WTC11 (cell line): ENCODE results near the gene PTPN1. TPM values are rescaled to one million over a fixed set of nuclear protein-coding genes. Genes with fewer than 3 reads are reported as not detected.

ENCODE experiments used
- ATAC-seq: fragments of 200-7000 bp; cut with Tn5 transposase; 2 replicates; pipeline ENCODE4 v1.10.0; 2021; ENCODE audit warnings: mild to moderate bottlenecking, moderate library complexity
- CTCF ChIA-PET: fragments of 300-600 bp; sonication (Branson Sonifier 250); formaldehyde crosslinking; loops from one replicate; lab custom pipeline; 2021; ENCODE audit warnings: antibody characterized with exemption; lab: Charles Lee
- POLR2A ChIA-PET: fragments of 350-600 bp; sonication (Branson Sonifier 250); formaldehyde crosslinking; loops from one replicate; lab custom pipeline; 2021; ENCODE audit warnings: antibody characterized with exemption; lab: Charles Lee
- DNase-seq: peaks from one replicate; pipeline ENCODE4 v3.0.0; 2021; ENCODE audit warnings: low spot score
- H3K27ac Mint-ChIP-seq: 2 replicates; pipeline ENCODE4 v1.8.0; 2021; ENCODE audit warnings: mixed read lengths
- H3K27me3 Mint-ChIP-seq: 2 replicates; pipeline ENCODE4 v1.8.0; 2021; ENCODE audit warnings: low read depth, mild to moderate bottlenecking, moderate library complexity, mixed read lengths
- H3K36me3 Mint-ChIP-seq: 2 replicates; pipeline ENCODE4 v1.8.0; 2021; ENCODE audit warnings: mixed read lengths
- H3K4me1 Mint-ChIP-seq: 2 replicates; pipeline ENCODE4 v1.8.0; 2022; ENCODE audit warnings: mixed read lengths
- H3K4me3 Mint-ChIP-seq: 2 replicates; pipeline ENCODE4 v1.8.0; 2021; ENCODE audit warnings: mild to moderate bottlenecking, moderate library complexity, mixed read lengths
- H3K9me3 Mint-ChIP-seq: 2 replicates; pipeline ENCODE4 v1.8.0; 2021; ENCODE audit warnings: mixed read lengths
- AFF4 ChIP-seq: sonication (generic); formaldehyde crosslinking; IDR thresholded peaks from 2 replicates; pipeline ENCODE4 v1.8.1; 2023; ENCODE audit warnings: mild to moderate bottlenecking, missing genetic modification reagents, borderline replicate concordance
- ARID4B ChIP-seq: sonication (generic); formaldehyde crosslinking; IDR thresholded peaks from 2 replicates; pipeline ENCODE4 v1.8.0; 2023; ENCODE audit warnings: missing genetic modification reagents, mild to moderate bottlenecking, borderline replicate concordance
- ATF1 ChIP-seq: sonication (generic); formaldehyde crosslinking; IDR thresholded peaks from 2 replicates; pipeline ENCODE4 v1.8.1; 2023; ENCODE audit warnings: mild to moderate bottlenecking, moderate library complexity, missing genetic modification reagents
- ATF2 ChIP-seq: sonication (generic); formaldehyde crosslinking; IDR thresholded peaks from 2 replicates; pipeline ENCODE4 v1.8.1; 2022; ENCODE audit warnings: low read depth, missing genetic modification reagents, borderline replicate concordance
- ATF3 ChIP-seq: sonication (generic); formaldehyde crosslinking; conservative IDR thresholded peaks from 2 replicates; pipeline ENCODE4 v1.8.1; 2022; ENCODE audit warnings: mild to moderate bottlenecking, missing genetic modification reagents
- CDX4 ChIP-seq: fragments of 250-450 bp; sonication (Bioruptor Pico); IDR thresholded peaks from 2 replicates; pipeline ENCODE4 v1.9.0; 2021; ENCODE audit warnings: moderate library complexity, mild to moderate bottlenecking, inconsistent platforms, borderline replicate concordance
- EMX1 ChIP-seq: fragments of 250-450 bp; sonication (Bioruptor Pico); IDR thresholded peaks from 2 replicates; pipeline ENCODE4 v1.8.0; 2021; ENCODE audit warnings: mild to moderate bottlenecking
- ESRRA ChIP-seq: sonication (generic); formaldehyde crosslinking; IDR thresholded peaks from 2 replicates; pipeline ENCODE4 v1.8.1; 2022; ENCODE audit warnings: mild to moderate bottlenecking, missing genetic modification reagents, borderline replicate concordance
- ETV6 ChIP-seq: sonication (generic); formaldehyde crosslinking; IDR thresholded peaks from 2 replicates; pipeline ENCODE4 v1.8.1; 2022; ENCODE audit warnings: mild to moderate bottlenecking, missing genetic modification reagents
- GRHL2 ChIP-seq: fragments of 250-450 bp; sonication (Bioruptor Pico); IDR thresholded peaks from 2 replicates; pipeline ENCODE4 v1.8.0; 2022; ENCODE audit warnings: mild to moderate bottlenecking, moderate library complexity; ENCODE audit not compliant: insufficient replicate concordance, severe bottlenecking
- JUN ChIP-seq: sonication (generic); formaldehyde crosslinking; IDR thresholded peaks from 2 replicates; pipeline ENCODE4 v1.8.0; 2023; ENCODE audit warnings: mild to moderate bottlenecking, missing genetic modification reagents
- RELA ChIP-seq: sonication (generic); formaldehyde crosslinking; IDR thresholded peaks from 2 replicates; pipeline ENCODE4 v1.8.1; 2022; ENCODE audit warnings: missing genetic modification reagents, mild to moderate bottlenecking, borderline replicate concordance
- RORB ChIP-seq: fragments of 250-450 bp; sonication (Bioruptor Pico); IDR thresholded peaks from 2 replicates; pipeline ENCODE4 v1.9.0; 2021; ENCODE audit warnings: mild to moderate bottlenecking
- SMAD4 ChIP-seq: sonication (generic); formaldehyde crosslinking; IDR thresholded peaks from 2 replicates; pipeline ENCODE4 v1.8.0; 2022; ENCODE audit warnings: mild to moderate bottlenecking, missing genetic modification reagents
- TEAD4 ChIP-seq: sonication (generic); formaldehyde crosslinking; IDR thresholded peaks from 2 replicates; pipeline ENCODE4 v1.8.0; 2022; ENCODE audit warnings: mild to moderate bottlenecking, missing genetic modification reagents
- ZBTB21 ChIP-seq: sonication (generic); formaldehyde crosslinking; IDR thresholded peaks from 2 replicates; pipeline ENCODE4 v1.8.1; 2023; ENCODE audit warnings: mild to moderate bottlenecking, missing genetic modification reagents, borderline replicate concordance
- ZNF121 ChIP-seq: sonication (generic); formaldehyde crosslinking; IDR thresholded peaks from 2 replicates; pipeline ENCODE4 v1.8.0; 2023; ENCODE audit warnings: missing genetic modification reagents
- ZNF138 ChIP-seq: sonication (generic); formaldehyde crosslinking; conservative IDR thresholded peaks from 2 replicates; pipeline ENCODE4 v1.8.1; 2022; ENCODE audit warnings: mild to moderate bottlenecking, moderate library complexity, missing genetic modification reagents
- ZNF671 ChIP-seq: fragments of 250-450 bp; sonication (Bioruptor Pico); IDR thresholded peaks from 2 replicates; pipeline ENCODE4 v1.8.0; 2021; ENCODE audit warnings: mild to moderate bottlenecking
- total RNA-seq: library from RNA; stranded (reverse); gene quantifications from 3 replicates; pipeline ENCODE4 v1.2.3, GENCODE V29; 2021

The PTPN1 gene
- total RNA-seq, 1 experiment from 2014 or later = 29.4 TPM

GRCh38 chr20:50590348-50590664 is 80.1 kb downstream of the PTPN1 start (continued):
- no peak for TF ChIP-seq ARID4B (CRISPR knock-in tag)
- TF ChIP-seq ZBTB21 (CRISPR knock-in tag) = no peak
- TF ChIP-seq JUN (CRISPR knock-in tag) = no peak
- TF ChIP-seq CDX4 (CRISPR knock-in tag) = no peak
- TF ChIP-seq SMAD4 = no peak

- ChIA-PET CTCF (interaction anchor here (1.2 kb wide), 2 partner anchors 13 to 204 kb away, joined by 3 read pairs; partner anchors contain the start of gene BCAS4), POLR2A (no interaction called here)
- no peaks in the 10 kb centered on the region for H3K9me3 Mint-ChIP-seq
- H3K4me3 Mint-ChIP-seq = no peak overlapping the region
- no peak for DNase-seq
- no peaks in the 10 kb centered on the region for H3K27me3 Mint-ChIP-seq
- no peak for TF ChIP-seq ZNF121 (CRISPR knock-in tag)
- no peak for TF ChIP-seq ATF1 (CRISPR knock-in tag)
- TF ChIP-seq ETV6 (CRISPR knock-in tag) = no peak
- no peak for TF ChIP-seq ESRRA (CRISPR knock-in tag)
- no peak for TF ChIP-seq EMX1 (CRISPR knock-in tag)
- no peak for TF ChIP-seq ATF2
- no peak for TF ChIP-seq RELA (CRISPR knock-in tag)
- no peak for TF ChIP-seq JUN (CRISPR knock-in tag)
- TF ChIP-seq TEAD4 = no peak
- TF ChIP-seq ATF3 (CRISPR knock-in tag) = no peak
- no peak for TF ChIP-seq ZNF671 (CRISPR knock-in tag)
- no peak for TF ChIP-seq RORB (CRISPR knock-in tag)
- TF ChIP-seq AFF4 (CRISPR knock-in tag) = no peak
- TF ChIP-seq ZBTB21 (CRISPR knock-in tag) = no peak
- no peak for TF ChIP-seq GRHL2
- no peak for TF ChIP-seq ZNF138 (CRISPR knock-in tag)
- no peak overlapping the region for H3K27ac Mint-ChIP-seq
- no peak for ATAC-seq
- H3K36me3 Mint-ChIP-seq = peaks cover 3% of the 10 kb centered on the region; the same call in 1 of the 2 replicates
- peaks cover 8% of the 10 kb centered on the region for H3K4me1 Mint-ChIP-seq
Observed at GRCh38 chr20:50591233-50591852, 81.2 kb downstream of the PTPN1 start.
